Embryonic facial prominence (tissue), 1 donor: Measurements from ENCODE around the gene PPM1M.
"Not testable (repeated sequence)": the region's sequence is repeated elsewhere in the genome, so short reads cannot be mapped to it uniquely, and the experiment has no call there.

Experiments used
- DNase-seq: peaks from one replicate; pipeline ENCODE4 v3.0.0-alpha.2; 2016; ENCODE audit errors: extremely low spot score

The PPM1M gene

GRCh38 chr3:52277071-52277964, 31.8 kb downstream of the PPM1M start:
- DNase-seq, result no peak

DNA sequence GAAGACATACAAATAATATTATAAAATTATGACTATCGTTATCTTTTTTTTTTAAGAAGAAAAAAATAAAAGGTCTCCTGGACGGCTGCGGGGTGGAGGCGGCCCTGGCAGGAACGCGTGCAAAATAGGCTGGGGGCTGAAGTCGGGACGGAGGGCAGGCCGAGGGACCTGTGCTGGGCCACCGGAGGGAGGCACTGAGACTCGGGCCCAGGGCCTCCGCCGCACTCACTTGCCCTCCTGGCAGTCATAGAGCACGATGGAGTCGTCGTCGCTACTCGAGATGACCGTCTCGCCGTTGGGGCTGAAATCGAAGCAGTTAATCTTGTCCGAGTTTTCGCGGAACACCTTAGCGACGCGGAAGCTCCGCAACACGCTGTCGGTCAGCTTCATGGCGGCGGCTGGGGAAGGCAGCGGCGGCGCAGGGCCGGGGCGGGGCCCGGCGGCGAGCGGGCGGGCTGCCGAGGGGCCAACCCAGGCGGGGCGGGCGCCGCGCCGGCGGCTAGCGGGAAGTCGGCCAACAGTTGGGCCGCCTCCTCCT, 32.5 kb downstream of the PPM1M start:
- peak; percentile 29 for DNase-seq

DNA sequence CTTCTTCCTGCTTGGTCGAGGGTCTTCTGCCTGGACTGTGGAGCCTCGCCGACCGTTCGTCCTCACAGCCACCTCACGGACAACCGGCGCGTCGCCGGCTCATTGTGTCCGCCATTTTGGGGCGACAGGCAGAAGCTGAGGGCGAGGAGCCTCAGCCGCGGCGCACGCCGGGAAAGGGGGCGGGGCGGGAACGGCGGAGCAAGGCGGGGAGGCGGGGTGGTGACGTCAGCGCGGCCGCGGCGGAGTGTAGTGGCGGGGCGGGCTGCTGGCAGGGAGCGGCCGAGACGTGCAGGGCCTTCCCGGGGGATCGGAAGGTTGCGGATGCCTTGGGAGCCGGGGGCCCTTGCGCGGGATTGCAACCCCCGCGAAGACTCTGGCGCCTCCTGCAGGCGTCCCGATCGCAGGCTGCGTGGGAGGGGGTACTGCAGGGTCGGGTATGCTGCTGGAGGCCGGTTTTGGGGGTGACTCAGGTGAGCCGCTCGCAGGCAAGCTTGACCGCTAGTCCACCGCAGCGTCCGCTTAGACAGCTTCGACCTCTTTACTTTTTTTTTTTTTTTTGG, 33.0 kb downstream of the PPM1M start, which contains the start of gene WDR82:
TSS of gene WDR82 (minus strand) at position 140 of the 560 bp plus-strand sequence. CDS start 288 bp downstream, outside the sequence.
- DNase-seq, result peak; percentile 95

- DNase-seq, result no peak
These were observed 34.0 kb downstream of the PPM1M start for GRCh38 chr3:52279596-52279995.

DNA sequence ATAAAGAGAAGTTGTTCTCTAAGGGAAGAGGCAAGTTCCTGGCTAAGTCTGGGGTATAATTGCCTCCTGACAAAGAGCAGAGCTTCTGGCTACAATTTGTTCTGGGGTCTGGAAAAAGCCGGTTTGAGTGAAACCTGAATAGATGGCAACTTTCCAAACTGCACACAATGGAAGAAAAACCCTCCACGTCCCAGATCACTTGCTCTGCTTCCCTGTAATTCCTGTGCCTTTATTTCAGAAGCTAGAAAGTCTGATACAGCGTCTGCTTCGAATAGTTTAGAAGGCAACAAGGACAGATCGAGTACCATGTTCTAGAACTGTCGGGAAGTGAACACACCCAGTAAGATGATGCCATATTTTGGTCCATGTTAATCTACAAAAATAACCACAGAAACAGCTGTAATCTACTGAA, 34.5 kb downstream of the PPM1M start:
- peak; percentile 86 for DNase-seq

DNA sequence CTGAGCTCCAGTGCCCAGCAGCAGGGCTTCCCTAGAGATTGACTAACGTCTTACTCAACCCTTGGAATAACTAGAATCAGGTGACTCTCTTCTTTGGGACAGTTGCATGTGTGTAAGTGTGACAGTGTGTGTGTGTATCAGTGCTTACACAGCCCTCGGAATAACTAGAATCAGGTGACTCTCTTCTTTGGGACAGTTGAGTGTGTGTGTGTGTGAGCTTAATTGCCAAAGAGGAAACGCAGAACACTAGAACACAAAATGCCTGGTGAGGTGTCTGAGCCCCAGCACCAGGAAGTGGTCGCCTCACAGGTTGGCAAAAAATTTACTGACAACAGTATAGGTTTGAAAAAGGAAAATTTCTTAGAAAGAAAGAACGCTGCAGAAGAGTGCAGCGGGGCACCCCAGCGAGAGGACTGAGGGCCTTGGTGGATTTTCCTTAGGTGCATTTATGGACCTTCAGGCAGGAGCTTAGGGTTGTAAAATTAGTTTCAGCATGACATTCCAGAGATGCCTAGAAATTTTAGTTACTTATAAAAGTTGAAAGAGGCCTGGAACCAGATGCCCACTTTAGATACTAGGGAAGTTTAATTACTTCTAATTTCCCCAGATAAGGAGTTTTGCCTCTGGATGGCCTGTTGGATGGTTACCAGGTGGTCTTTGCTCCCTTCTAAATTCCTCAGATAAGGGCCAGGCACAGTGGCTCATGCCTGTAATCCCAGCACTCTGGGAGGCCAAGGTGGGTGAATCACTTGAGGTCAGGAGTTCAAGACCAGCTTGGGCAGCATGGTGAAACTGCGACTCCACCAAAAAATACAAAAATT, 36.6 kb downstream of the PPM1M start:
- no peak for DNase-seq

DNA sequence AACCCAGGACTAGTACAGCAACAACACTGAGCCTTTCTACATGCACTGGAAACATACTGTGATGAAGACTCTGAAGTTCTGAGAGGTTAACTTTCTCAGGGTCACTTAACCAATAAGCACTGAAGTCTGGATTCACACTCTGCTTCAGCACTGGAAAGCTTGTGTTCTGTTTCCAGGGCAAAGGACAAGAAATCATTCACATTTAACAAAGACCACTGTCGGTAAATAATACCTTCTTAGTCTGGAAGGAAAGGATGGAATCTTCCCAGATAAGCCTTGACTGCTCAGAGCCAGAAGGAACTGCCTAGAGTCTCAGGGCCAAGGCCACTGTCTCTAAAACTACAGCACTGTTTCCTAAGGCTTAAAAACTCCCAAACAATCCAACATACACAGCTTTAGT, 37.7 kb downstream of the PPM1M start:
- DNase-seq, result no peak

DNA sequence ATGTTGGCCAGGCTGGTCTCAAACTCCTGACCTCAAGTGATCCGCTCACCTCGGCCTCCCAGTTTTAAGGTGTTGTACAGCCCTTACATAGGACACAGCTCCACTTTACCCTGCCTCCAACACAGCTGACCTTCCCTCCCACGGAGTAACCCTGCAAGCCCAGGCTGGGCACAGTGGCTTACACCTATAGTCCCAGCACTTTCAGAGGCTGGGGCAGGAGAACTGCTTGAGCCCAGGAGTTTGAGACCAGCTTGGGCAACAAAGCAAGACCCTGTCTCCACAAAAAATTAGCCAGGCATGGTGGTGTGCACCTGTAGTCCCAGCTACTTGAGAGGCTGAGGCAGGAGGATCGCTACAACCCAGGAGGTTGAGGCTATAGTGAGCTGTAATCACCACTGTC, 38.5 kb downstream of the PPM1M start:
- not testable (repeated sequence) for DNase-seq

DNA sequence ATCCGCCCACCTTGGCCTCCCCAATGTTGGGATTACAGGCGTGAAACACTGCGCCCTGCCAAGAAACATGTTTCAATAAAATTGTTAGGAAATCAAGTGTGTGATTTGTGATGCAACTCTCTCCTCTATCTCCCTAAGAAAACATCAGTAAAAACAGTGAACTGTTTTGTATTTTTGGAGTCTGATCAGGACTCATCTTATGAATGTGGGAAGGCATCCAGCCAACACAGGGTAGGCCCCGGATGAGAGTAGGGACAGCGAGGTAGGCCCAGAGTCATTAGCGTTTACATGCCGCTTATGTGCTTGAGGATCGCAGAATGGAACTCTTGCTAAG, 41.2 kb downstream of the PPM1M start:
- no peak for DNase-seq

- no peak for DNase-seq
These were observed 43.1 kb downstream of the PPM1M start for GRCh38 chr3:52288674-52289073.

GRCh38 chr3:52289338-52289746, 43.8 kb downstream of the PPM1M start:
- no peak for DNase-seq

DNA sequence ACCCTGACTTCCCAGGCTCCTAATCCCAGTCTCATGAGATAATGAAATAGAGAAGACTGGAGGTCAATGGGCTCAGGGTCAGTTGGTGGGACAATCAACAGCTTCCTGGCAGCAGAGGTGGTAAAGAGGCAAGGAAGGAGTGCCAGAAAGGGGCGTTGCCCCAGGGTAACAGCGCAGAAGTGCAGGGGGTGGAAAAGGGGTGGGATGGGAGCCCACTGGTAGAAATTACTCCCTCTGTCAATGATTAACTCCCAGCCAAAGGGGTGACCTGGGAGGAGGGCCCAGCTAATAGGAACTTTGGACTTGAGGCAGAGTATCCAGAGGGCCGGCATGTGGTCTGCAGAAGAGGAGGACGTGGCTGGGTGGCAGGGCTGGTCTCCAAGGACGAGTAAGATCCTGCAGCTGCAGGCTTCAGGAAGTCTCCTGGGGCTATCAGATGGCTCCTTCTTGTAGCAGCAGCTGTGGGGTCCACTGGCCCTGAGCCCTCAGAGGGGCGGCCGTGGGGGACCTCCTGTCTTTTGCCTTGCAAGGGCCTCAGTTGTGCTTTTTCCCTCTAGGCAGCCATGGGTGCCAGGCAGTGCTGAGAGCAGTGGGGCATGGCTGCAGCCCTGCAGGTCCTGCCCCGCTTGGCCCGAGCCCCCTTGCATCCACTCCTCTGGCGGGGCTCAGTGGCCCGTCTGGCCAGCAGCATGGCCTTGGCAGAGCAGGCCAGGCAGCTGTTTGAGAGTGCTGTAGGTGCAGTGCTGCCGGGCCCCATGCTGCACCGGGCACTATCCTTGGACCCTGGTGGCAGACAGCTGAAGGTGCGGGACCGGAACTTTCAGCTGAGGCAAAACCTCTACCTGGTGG, 44.4 kb downstream of the PPM1M start:
- DNase-seq, result no peak

DNA sequence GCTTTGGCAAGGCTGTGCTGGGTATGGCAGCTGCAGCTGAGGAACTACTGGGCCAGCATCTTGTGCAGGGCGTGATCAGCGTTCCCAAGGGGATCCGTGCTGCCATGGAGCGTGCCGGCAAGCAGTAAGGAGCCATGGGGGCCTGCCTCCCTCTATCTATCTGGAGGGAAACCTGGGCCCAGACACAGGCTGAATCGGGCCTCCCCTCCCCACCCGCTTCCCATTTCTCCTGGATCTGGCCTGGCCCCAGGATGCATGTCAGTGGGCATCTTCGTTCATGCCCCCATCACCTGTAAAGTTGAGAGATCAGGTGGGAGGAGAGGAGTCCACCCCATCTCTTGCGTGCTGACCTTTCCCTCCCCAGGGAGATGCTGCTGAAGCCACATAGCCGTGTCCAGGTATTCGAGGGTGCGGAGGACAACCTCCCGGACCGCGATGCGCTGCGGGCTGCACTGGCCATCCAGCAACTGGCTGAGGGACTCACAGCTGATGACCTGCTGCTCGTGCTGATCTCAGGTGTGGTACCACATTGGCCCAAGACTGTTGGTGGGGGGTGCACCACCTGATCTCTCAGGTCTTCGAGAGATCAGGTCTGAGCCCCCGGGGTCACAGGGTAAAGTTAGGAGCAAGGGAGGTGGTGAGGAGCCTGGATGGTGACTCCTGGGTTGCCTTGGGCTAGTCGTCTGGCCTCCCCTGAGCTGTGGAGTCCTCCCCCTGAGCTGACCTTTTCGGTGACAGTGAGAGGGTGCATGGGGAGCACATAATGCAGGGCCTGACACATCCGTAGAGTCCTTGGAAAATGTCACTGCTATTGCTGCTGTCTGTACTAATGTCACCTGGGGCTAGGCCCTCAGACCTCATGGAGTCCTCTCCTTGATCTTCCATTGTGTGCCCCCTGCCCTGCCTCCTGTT, 45.3 kb downstream of the PPM1M start:
- DNase-seq, result no peak

DNA sequence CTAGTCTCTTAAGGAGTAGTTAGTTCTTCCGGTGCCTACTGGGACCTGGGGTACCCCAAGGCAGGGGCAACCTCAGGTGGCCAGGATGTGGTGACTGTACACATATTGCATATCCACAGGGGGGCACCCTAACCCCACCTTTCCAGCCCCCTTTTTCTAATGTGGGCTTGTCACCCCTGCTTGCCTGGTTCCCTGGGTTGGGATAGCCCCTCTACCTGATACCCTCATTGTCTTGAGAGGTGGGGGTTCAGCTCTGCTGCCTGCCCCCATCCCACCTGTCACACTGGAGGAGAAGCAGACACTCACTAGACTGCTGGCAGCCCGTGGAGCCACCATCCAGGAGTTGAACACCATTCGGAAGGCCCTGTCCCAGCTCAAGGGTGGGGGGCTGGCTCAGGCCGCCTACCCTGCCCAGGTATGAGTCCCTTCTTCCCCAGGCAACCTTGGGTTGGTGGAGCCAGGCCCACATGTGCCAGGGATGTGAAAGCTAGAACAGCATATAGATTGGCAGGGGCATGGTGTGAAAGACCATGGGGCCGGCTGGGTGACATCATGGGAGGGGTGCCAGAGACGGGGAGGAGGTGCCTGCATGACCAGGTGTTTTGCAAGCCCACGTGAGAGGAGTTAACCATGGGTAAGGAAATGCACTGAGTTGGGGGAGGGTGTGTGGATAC, 46.1 kb downstream of the PPM1M start:
- no peak for DNase-seq

DNA sequence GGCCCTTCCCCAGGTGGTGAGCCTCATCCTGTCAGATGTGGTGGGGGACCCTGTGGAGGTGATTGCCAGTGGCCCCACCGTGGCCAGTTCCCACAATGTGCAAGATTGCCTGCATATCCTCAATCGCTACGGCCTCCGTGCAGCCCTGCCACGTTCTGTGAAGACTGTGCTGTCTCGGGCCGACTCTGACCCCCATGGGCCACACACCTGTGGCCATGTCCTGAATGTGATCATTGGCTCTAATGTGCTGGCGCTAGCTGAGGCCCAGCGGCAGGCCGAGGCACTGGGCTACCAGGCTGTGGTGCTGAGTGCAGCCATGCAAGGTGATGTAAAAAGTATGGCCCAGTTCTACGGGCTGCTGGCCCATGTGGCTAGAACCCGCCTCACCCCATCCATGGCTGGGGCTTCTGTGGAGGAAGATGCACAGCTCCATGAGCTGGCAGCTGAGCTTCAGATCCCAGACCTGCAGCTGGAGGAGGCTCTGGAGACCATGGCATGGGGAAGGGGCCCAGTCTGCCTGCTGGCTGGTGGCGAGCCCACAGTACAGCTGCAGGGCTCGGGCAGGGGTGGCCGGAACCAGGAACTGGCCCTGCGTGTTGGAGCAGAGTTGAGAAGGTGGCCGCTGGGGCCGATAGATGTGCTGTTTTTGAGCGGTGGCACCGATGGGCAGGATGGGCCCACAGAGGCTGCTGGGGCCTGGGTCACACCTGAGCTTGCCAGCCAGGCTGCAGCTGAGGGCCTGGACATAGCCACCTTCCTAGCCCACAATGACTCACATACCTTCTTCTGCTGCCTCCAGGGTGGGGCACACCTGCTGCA, 46.9 kb downstream of the PPM1M start:
- no peak for DNase-seq

- DNase-seq, result no peak
These were observed 48.1 kb downstream of the PPM1M start for GRCh38 chr3:52293491-52294319.

GRCh38 chr3:52294320-52295150, 49.0 kb downstream of the PPM1M start:
- DNase-seq, result no peak
